KOPT-K1 (cell line): ENCODE results near the gene LCT.

Experiments
- H3K27ac ChIP-seq: fragments of 200-600 bp; sonication (generic); 2 replicates; pipeline ENCODE4 v1.5.1; 2016; ENCODE audit warnings: antibody characterized with exemption, mild to moderate bottlenecking, low read depth, low read length; ENCODE audit not compliant: poor library complexity, severe bottlenecking
- H3K36me3 ChIP-seq: fragments of 200-600 bp; sonication (generic); 2 replicates; pipeline ENCODE4 v1.5.1; 2017; ENCODE audit warnings: antibody characterized with exemption, mild to moderate bottlenecking, low read length, moderate library complexity; ENCODE audit not compliant: insufficient read depth
- H3K9me3 ChIP-seq: fragments of 200-600 bp; sonication (generic); 2 replicates; pipeline ENCODE4 v1.5.1; 2017; ENCODE audit warnings: antibody characterized with exemption, low read length, mild to moderate bottlenecking; ENCODE audit not compliant: insufficient read depth, poor library complexity, severe bottlenecking

Gene LCT

DNA sequence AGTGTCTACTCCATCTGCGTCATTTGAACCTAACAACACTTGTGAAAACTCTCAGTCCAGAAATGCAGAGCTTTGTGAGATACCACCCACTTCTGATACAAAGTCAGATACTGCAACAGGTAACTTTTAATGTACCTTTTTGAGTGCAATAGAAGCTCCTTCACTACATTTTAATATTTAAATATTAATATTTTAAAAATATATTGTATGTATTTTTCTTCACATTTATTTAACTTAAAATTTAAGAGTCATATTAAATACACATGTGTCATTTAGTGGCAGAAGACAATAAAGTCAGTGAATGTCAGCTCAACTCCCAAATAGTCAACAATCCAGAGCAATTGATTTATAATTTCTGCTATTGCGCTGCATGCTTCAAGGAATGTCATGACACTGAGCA is 81.4 kb downstream of the LCT start:
- peaks cover 42% of the 10 kb centered on the region for H3K9me3 ChIP-seq
- peaks cover 96% of the 10 kb centered on the region for H3K36me3 ChIP-seq

DNA sequence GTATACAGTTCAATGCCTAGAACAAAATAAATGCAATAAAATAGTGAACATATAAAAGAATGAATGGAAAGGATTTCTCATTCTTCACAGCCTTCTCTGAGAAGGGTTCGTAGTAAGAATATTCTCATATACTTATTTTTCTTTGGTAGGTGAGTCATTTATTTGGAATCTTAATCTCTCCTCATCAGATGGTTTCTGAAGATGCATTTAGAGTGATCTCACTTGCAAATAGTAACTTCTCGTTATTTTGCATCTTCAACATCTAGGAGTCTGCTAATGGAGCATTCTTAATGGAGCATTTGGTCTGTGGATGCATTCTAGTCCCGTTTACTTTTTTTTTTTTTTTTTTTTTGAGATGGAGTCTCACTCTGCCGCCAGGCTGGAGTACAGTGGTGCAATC is 91.4 kb downstream of the LCT start:
- Histone ChIP-seq H3K27ac (no peak overlapping the region), H3K36me3 (peaks cover 61% of the 10 kb centered on the region), H3K9me3 (no peaks in the 10 kb centered on the region)

More for the DNA sequence above, 81.4 kb downstream of the LCT start:
- no peak overlapping the region for H3K27ac ChIP-seq

- no peaks in the 10 kb centered on the region for H3K9me3 ChIP-seq
- peaks cover 54% of the 10 kb centered on the region for H3K36me3 ChIP-seq
- H3K27ac ChIP-seq = no peak overlapping the region
Observed at GRCh38 chr2:135744760-135745314, 92.1 kb downstream of the LCT start.

GRCh38 chr2:135743860-135744259 is 93.1 kb downstream of the LCT start:
- Histone ChIP-seq H3K9me3 (no peaks in the 10 kb centered on the region), H3K36me3 (peaks cover 44% of the 10 kb centered on the region), H3K27ac (peak overlapping the region; percentile 85)

DNA sequence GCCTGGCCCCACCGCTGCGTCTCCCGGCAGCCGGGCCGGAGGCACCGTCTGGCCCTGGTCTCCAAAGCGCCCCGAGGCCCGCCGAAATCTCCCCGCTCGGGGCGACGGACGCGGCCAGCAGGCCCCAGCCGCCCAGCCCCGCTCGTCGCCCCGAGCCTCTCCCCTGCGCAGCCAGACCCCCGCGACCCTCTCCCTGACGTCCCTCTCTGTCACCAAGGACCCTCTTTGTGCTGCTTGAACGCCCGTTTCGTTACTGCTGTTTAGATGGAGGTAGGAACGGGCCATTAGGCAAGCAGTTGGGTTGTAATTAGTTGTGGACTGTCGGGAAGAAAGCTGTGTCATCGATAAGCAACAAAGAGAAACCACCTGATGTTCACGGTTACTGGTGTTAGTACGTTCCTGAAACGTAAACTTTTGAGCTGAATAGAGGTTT is 94.6 kb downstream of the LCT start:
- Histone ChIP-seq H3K27ac (peak overlapping the region; percentile 85), H3K9me3 (no peaks in the 10 kb centered on the region), H3K36me3 (peaks cover 30% of the 10 kb centered on the region)

GRCh38 chr2:135741395-135742324 is 95.3 kb downstream of the LCT start, which contains the start of gene UBXN4:
UBXN4 (plus strand) TSS chr2:135741855; CDS start chr2:135741930, 75 bp downstream.
- Histone ChIP-seq H3K36me3 (peaks cover 23% of the 10 kb centered on the region), H3K9me3 (no peaks in the 10 kb centered on the region), H3K27ac (peak within 1 kb of the TSS; percentile 85)

DNA sequence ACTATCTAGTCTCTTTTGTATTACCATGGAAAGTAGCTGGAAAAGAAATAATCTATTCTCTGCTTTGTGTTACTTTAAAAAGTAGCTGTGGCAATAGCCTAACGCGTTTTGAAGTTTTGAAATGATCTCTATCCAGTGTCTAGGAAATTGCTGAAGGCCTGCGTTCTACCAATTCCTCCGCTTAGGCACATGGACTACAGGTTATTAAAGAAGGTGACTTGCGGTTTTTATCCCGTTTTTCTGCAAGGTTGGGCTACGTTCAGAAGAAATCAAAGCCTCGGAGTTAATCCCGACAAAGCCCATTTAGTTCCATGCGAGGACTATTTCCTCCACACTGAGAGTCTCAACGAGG is 96.0 kb downstream of the LCT start:
- Histone ChIP-seq H3K9me3 (no peaks in the 10 kb centered on the region), H3K36me3 (peaks cover 17% of the 10 kb centered on the region), H3K27ac (no peak overlapping the region)

- no peak overlapping the region for H3K27ac ChIP-seq
Observed at GRCh38 chr2:135740206-135740605, 96.8 kb downstream of the LCT start.

More at GRCh38 chr2:135740206-135740605, 96.8 kb downstream of the LCT start:
- no peaks in the 10 kb centered on the region for H3K9me3 ChIP-seq
- peaks cover 8% of the 10 kb centered on the region for H3K36me3 ChIP-seq
